Measurements from ENCODE around the gene TPTE2.
"Not testable (repeated sequence)": the region's sequence is repeated elsewhere in the genome, so short reads cannot be mapped to it uniquely, and the experiment has no call there.

TPTE2 gene

DNA sequence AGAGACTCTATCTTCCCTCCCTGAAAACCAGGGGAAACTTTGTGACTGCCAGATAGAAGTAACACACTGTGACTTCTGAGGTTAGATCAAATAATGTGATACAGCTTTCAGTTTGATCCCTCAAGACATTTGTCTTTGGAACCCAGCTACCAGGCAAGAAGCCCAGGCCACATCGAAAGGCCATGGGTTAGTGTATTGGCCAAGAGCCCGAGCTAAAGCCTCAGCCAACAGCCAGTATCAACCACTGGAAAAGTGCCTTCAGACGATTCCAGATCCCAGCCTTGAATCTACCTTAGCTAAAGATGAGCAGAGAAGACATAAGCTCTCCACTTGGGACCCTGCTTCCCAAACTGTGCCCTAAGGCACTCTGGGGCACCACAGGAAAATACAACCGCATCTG, 10.9 kb upstream of the TPTE2 start:
- Histone ChIP-seq H3K9me3 (ENCODE audit: control insufficient read depth, low read length) (no peaks in the 10 kb centered on the region), H3K4me3 (ENCODE audit: insufficient read depth, low read depth, low read length, poor library complexity, severe bottlenecking) (no peak overlapping the region), H3K27ac (ENCODE audit: insufficient read depth, low read length, poor library complexity, severe bottlenecking) (no peak overlapping the region), H3K4me1 (ENCODE audit: control insufficient read depth, insufficient read depth, low read length, poor library complexity, severe bottlenecking) (no peaks in the 10 kb centered on the region), H3K27me3 (replicated peaks; ENCODE audit: control insufficient read depth, insufficient read depth, low read length, poor library complexity, severe bottlenecking) (no peaks in the 10 kb centered on the region), H3K36me3 (ENCODE audit: control insufficient read depth, insufficient read depth, low read length) (no peaks in the 10 kb centered on the region)
- DNase-seq = no peak

DNA sequence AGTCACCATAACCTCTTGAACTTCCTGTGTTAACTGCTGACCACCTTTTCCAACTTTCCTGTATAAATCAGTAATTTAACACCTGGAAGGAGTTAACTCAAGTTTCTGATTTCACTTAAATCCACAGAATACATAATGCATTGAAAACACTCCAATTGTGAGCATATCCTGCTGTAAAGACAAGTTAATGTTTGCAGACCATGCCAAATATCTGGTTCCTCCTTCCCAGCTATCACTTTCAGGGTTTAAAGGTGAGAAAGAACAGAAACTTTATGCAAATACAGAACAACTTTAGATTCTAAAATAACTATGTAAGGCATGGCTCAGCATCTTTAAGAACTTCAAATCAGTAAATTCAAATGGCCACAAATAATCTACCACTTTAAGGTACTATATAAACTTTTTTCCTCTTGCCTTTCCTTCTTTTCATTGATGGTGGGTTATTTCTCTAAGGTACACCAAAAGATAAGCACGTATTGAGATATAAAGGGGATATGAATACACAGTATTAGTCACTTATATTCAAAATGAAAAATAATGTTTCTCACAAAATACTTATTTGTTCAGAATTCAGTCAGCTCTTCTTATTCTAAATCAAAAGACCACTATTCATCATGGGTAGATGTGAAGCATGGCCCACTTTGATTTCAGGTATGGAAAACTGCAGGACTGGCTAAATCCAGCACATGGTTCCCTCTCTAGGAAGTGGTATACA, 6.6 kb upstream of the TPTE2 start:
- DNase-seq = no peak
- no peaks in the 10 kb centered on the region for H3K4me1 ChIP-seq (ENCODE audit: control insufficient read depth, insufficient read depth, low read length, poor library complexity, severe bottlenecking)
- no peak overlapping the region for H3K4me3 ChIP-seq (ENCODE audit: insufficient read depth, low read depth, low read length, poor library complexity, severe bottlenecking)
- no peak overlapping the region for H3K27ac ChIP-seq (ENCODE audit: insufficient read depth, low read length, poor library complexity, severe bottlenecking)
- no peaks in the 10 kb centered on the region for H3K27me3 ChIP-seq (replicated peaks; ENCODE audit: control insufficient read depth, insufficient read depth, low read length, poor library complexity, severe bottlenecking)
- no peaks in the 10 kb centered on the region for H3K36me3 ChIP-seq (ENCODE audit: control insufficient read depth, insufficient read depth, low read length)
- H3K9me3 ChIP-seq (ENCODE audit: control insufficient read depth, low read length) = no peaks in the 10 kb centered on the region

DNA sequence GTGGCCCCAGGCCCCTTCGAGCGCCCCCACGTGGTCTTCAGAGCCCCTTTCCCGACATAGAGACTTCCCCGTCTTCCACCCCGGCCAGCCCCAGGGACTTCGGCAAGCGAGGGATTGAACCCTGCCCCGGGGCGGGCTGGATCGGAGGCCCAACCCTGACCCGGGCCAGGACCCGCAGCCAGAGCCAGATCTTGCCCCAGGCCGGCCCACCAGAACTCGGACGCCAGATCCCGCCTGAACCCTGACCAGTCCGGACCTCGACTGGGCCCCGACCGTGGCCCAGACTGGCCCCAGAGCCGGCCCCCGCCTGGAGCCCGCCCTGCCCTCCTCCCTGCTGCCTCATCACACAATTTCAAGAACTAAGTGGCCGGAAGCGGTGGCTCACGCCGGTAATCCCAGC, 253 bp upstream of the TPTE2 start:
- no peaks in the 10 kb centered on the region for H3K36me3 ChIP-seq (ENCODE audit: control insufficient read depth, insufficient read depth, low read length)
- no peak overlapping the region for H3K27ac ChIP-seq (ENCODE audit: insufficient read depth, low read length, poor library complexity, severe bottlenecking)
- no peak for DNase-seq
- H3K4me1 ChIP-seq (ENCODE audit: control insufficient read depth, insufficient read depth, low read length, poor library complexity, severe bottlenecking) = no peaks in the 10 kb centered on the region
- no peaks in the 10 kb centered on the region for H3K27me3 ChIP-seq (replicated peaks; ENCODE audit: control insufficient read depth, insufficient read depth, low read length, poor library complexity, severe bottlenecking)
- H3K9me3 ChIP-seq (ENCODE audit: control insufficient read depth, low read length) = no peaks in the 10 kb centered on the region
- no peak overlapping the region for H3K4me3 ChIP-seq (ENCODE audit: insufficient read depth, low read depth, low read length, poor library complexity, severe bottlenecking)

DNA sequence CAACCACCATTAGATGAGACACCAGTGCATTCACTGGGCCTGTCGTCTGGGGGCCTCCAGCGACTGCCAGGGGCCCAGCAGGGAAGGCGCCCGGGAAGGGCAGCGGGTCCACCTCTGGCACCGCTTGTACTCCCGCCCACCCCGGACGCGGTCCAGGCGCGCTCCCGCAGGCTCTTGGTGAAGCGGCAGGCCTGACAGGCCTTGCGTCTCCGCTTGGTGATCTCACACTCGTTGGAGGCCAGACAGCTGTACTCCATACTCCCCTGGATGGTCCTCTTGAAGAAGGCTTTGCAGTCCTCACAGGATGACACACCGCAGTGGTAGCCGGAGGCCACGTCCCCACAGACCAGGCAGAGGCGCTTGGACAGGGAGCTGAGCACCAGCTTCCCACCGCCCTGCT, 660 bp downstream of the TPTE2 start:
- not testable (repeated sequence) for H3K4me1 ChIP-seq (ENCODE audit: control insufficient read depth, insufficient read depth, low read length, poor library complexity, severe bottlenecking); H3K4me3 ChIP-seq (ENCODE audit: insufficient read depth, low read depth, low read length, poor library complexity, severe bottlenecking); H3K9me3 ChIP-seq (ENCODE audit: control insufficient read depth, low read length); H3K27me3 ChIP-seq (replicated peaks; ENCODE audit: control insufficient read depth, insufficient read depth, low read length, poor library complexity, severe bottlenecking); H3K27ac ChIP-seq (ENCODE audit: insufficient read depth, low read length, poor library complexity, severe bottlenecking); DNase-seq; H3K36me3 ChIP-seq (ENCODE audit: control insufficient read depth, insufficient read depth, low read length)

DNA sequence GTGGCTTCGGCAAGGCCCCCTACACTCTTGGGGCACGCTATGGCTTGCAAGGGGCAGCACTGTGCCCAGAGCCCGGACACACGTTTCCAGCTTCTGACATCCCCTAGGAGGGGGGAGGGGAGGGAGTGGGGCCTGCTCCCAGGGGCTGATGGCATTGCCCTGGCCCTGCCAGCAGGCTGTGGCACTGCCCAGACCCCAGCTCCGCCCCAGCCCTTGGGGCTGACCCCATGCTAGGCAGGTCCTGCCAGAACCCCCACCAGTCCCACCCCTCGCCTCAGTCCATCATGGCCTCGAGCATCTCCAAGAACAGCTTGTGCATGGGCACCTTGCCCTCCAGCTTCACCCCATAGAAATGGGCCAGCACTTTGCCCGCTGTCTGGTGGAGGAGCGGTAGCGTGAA, 1.6 kb downstream of the TPTE2 start:
- H3K4me1 ChIP-seq (ENCODE audit: control insufficient read depth, insufficient read depth, low read length, poor library complexity, severe bottlenecking); DNase-seq; H3K9me3 ChIP-seq (ENCODE audit: control insufficient read depth, low read length); H3K4me3 ChIP-seq (ENCODE audit: insufficient read depth, low read depth, low read length, poor library complexity, severe bottlenecking); H3K36me3 ChIP-seq (ENCODE audit: control insufficient read depth, insufficient read depth, low read length); H3K27ac ChIP-seq (ENCODE audit: insufficient read depth, low read length, poor library complexity, severe bottlenecking); H3K27me3 ChIP-seq (replicated peaks; ENCODE audit: control insufficient read depth, insufficient read depth, low read length, poor library complexity, severe bottlenecking): not testable (repeated sequence)

DNA sequence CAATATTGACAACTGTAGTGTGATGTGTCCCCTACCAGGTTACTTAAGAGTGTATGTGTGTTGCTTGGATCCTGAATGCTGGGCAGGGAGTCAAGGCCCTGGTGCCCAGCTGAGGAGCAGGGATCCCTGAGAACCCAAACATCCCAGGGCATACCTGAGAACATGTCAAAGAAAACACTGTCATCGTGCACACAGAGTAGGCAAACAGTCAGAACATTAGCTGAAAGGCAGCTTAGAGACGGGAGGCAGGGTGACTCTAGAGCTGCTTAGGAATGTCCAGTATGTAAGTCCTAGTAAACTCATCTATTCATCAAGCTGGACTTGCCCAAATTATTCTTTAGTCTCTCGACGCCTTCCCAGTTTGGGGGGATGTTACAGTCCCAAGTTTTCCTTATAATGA, 4.0 kb downstream of the TPTE2 start:
- DNase-seq = not testable (repeated sequence)

DNA sequence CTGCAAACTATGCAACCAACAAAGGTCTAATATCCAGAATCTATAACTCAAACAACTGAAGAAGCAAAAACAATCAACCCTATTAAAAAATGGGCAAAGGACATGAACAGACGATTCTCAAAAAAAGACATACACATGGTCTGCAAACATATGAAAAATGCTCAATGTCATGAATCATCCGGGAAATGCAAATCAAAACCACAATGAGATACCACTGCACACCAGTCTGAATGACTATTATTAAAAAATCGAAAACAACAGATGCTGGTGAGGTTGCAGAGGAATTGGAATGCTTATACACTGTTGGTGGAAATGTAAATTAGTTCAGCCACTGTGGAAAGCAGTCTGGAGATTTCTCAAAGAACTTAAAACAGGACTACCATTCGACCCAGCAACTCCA, 12.1 kb downstream of the TPTE2 start:
- DNase-seq; H3K4me1 ChIP-seq (ENCODE audit: control insufficient read depth, insufficient read depth, low read length, poor library complexity, severe bottlenecking); H3K27ac ChIP-seq (ENCODE audit: insufficient read depth, low read length, poor library complexity, severe bottlenecking); H3K4me3 ChIP-seq (ENCODE audit: insufficient read depth, low read depth, low read length, poor library complexity, severe bottlenecking); H3K36me3 ChIP-seq (ENCODE audit: control insufficient read depth, insufficient read depth, low read length); H3K9me3 ChIP-seq (ENCODE audit: control insufficient read depth, low read length); H3K27me3 ChIP-seq (replicated peaks; ENCODE audit: control insufficient read depth, insufficient read depth, low read length, poor library complexity, severe bottlenecking): not testable (repeated sequence)

More for the DNA sequence above, 4.0 kb downstream of the TPTE2 start:
- H3K27ac ChIP-seq (ENCODE audit: insufficient read depth, low read length, poor library complexity, severe bottlenecking); H3K36me3 ChIP-seq (ENCODE audit: control insufficient read depth, insufficient read depth, low read length); H3K4me3 ChIP-seq (ENCODE audit: insufficient read depth, low read depth, low read length, poor library complexity, severe bottlenecking); H3K9me3 ChIP-seq (ENCODE audit: control insufficient read depth, low read length); H3K4me1 ChIP-seq (ENCODE audit: control insufficient read depth, insufficient read depth, low read length, poor library complexity, severe bottlenecking); H3K27me3 ChIP-seq (replicated peaks; ENCODE audit: control insufficient read depth, insufficient read depth, low read length, poor library complexity, severe bottlenecking): not testable (repeated sequence)

DNA sequence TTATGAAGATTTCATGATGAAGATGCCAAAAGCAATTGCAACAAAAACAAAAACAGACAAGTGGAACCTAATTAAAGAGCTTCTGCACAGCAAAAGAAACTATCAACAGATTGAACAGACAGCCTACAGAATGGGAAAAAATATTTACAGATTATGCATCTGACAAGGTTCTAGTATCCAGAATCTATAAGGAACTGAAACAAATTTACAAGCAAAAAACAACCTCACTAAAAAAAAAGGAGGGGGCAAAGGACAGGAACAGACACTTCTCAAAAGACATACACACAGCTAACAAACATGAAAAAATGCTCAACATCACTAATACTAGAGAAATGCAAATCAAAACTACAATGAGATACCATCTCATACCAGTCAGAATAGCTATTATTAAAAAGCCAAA, 35.7 kb downstream of the TPTE2 start:
- not testable (repeated sequence) for H3K9me3 ChIP-seq (ENCODE audit: control insufficient read depth, low read length); H3K4me3 ChIP-seq (ENCODE audit: insufficient read depth, low read depth, low read length, poor library complexity, severe bottlenecking); DNase-seq; H3K36me3 ChIP-seq (ENCODE audit: control insufficient read depth, insufficient read depth, low read length); H3K4me1 ChIP-seq (ENCODE audit: control insufficient read depth, insufficient read depth, low read length, poor library complexity, severe bottlenecking); H3K27me3 ChIP-seq (replicated peaks; ENCODE audit: control insufficient read depth, insufficient read depth, low read length, poor library complexity, severe bottlenecking); H3K27ac ChIP-seq (ENCODE audit: insufficient read depth, low read length, poor library complexity, severe bottlenecking)

DNA sequence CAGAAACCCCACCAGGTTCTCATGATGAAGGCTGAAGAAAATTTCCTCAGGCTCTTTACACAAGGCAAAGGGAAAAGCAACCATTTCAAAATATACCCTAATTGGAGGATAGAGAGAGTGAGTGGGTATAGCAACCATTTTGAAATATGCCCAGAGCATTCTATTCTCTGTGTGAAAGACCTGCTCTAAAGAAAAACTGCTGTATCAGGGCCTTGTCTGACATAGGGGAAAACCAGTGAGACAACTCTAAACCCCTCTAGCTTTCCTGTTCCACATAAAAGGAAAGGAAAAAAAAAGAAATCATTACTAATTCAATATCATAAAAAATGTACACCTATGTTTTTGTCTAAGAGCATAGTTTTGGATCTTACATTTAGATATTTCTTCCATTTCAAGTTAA, 42.3 kb downstream of the TPTE2 start:
- DNase-seq = no peak
- H3K4me3 ChIP-seq (ENCODE audit: insufficient read depth, low read depth, low read length, poor library complexity, severe bottlenecking) = no peak overlapping the region
- H3K9me3 ChIP-seq (ENCODE audit: control insufficient read depth, low read length) = no peaks in the 10 kb centered on the region
- H3K4me1 ChIP-seq (ENCODE audit: control insufficient read depth, insufficient read depth, low read length, poor library complexity, severe bottlenecking) = no peaks in the 10 kb centered on the region
- H3K36me3 ChIP-seq (ENCODE audit: control insufficient read depth, insufficient read depth, low read length) = no peaks in the 10 kb centered on the region
- no peak overlapping the region for H3K27ac ChIP-seq (ENCODE audit: insufficient read depth, low read length, poor library complexity, severe bottlenecking)
- no peaks in the 10 kb centered on the region for H3K27me3 ChIP-seq (replicated peaks; ENCODE audit: control insufficient read depth, insufficient read depth, low read length, poor library complexity, severe bottlenecking)

DNA sequence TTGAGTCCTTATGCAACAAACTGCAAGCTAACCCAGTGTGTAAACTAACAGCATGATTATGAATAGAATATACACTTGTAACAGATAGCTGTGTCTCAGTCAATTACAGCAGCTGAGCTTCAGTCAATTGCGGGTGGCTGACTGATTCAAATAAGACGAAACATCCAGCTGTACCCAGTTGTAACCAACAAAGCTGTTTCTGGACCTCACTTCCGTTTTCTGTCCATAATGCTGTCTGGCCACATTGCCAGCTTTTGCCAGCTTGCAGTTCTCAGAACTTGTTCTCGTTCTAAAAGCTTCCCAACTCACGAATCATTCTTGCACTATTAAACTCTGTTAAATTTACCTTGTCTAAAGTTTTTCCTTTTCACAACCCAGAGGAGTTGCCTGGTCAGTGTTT, 53.7 kb downstream of the TPTE2 start:
- H3K27me3 ChIP-seq (replicated peaks; ENCODE audit: control insufficient read depth, insufficient read depth, low read length, poor library complexity, severe bottlenecking); H3K4me3 ChIP-seq (ENCODE audit: insufficient read depth, low read depth, low read length, poor library complexity, severe bottlenecking); H3K4me1 ChIP-seq (ENCODE audit: control insufficient read depth, insufficient read depth, low read length, poor library complexity, severe bottlenecking); DNase-seq; H3K27ac ChIP-seq (ENCODE audit: insufficient read depth, low read length, poor library complexity, severe bottlenecking); H3K9me3 ChIP-seq (ENCODE audit: control insufficient read depth, low read length); H3K36me3 ChIP-seq (ENCODE audit: control insufficient read depth, insufficient read depth, low read length): not testable (repeated sequence)
